WTC11 (cell line): ENCODE results near the gene GALR2. TPM values are rescaled to one million over a fixed set of nuclear protein-coding genes. Genes with fewer than 3 reads are reported as not detected.

ENCODE experiments used
- ATAC-seq: fragments of 200-7000 bp; cut with Tn5 transposase; 2 replicates; pipeline ENCODE4 v1.10.0; 2021; ENCODE audit warnings: mild to moderate bottlenecking, moderate library complexity
- CTCF ChIA-PET: fragments of 300-600 bp; sonication (Branson Sonifier 250); formaldehyde crosslinking; loops from one replicate; lab custom pipeline; 2021; ENCODE audit warnings: antibody characterized with exemption; lab: Charles Lee
- POLR2A ChIA-PET: fragments of 350-600 bp; sonication (Branson Sonifier 250); formaldehyde crosslinking; loops from one replicate; lab custom pipeline; 2021; ENCODE audit warnings: antibody characterized with exemption; lab: Charles Lee
- DNase-seq: peaks from one replicate; pipeline ENCODE4 v3.0.0; 2021; ENCODE audit warnings: low spot score
- H3K27ac Mint-ChIP-seq: 2 replicates; pipeline ENCODE4 v1.8.0; 2021; ENCODE audit warnings: mixed read lengths
- H3K27me3 Mint-ChIP-seq: 2 replicates; pipeline ENCODE4 v1.8.0; 2021; ENCODE audit warnings: low read depth, mild to moderate bottlenecking, moderate library complexity, mixed read lengths
- H3K36me3 Mint-ChIP-seq: 2 replicates; pipeline ENCODE4 v1.8.0; 2021; ENCODE audit warnings: mixed read lengths
- H3K4me1 Mint-ChIP-seq: 2 replicates; pipeline ENCODE4 v1.8.0; 2022; ENCODE audit warnings: mixed read lengths
- H3K4me3 Mint-ChIP-seq: 2 replicates; pipeline ENCODE4 v1.8.0; 2021; ENCODE audit warnings: mild to moderate bottlenecking, moderate library complexity, mixed read lengths
- H3K9me3 Mint-ChIP-seq: 2 replicates; pipeline ENCODE4 v1.8.0; 2021; ENCODE audit warnings: mixed read lengths
- ATF2 ChIP-seq: sonication (generic); formaldehyde crosslinking; IDR thresholded peaks from 2 replicates; pipeline ENCODE4 v1.8.1; 2022; ENCODE audit warnings: low read depth, missing genetic modification reagents, borderline replicate concordance
- E2F4 ChIP-seq: sonication (generic); formaldehyde crosslinking; IDR thresholded peaks from 2 replicates; pipeline ENCODE4 v1.8.1; 2022; ENCODE audit warnings: low read depth, mild to moderate bottlenecking, moderate library complexity, missing genetic modification reagents, borderline replicate concordance
- E2F5 ChIP-seq: sonication (generic); formaldehyde crosslinking; IDR thresholded peaks from 2 replicates; pipeline ENCODE4 v1.8.1; 2022; ENCODE audit warnings: mild to moderate bottlenecking, moderate library complexity, missing genetic modification reagents
- ESRRA ChIP-seq: sonication (generic); formaldehyde crosslinking; IDR thresholded peaks from 2 replicates; pipeline ENCODE4 v1.8.1; 2022; ENCODE audit warnings: mild to moderate bottlenecking, missing genetic modification reagents, borderline replicate concordance
- IRF2 ChIP-seq: sonication (generic); formaldehyde crosslinking; IDR thresholded peaks from 2 replicates; pipeline ENCODE4 v1.8.0; 2022; ENCODE audit warnings: low read depth, missing genetic modification reagents, borderline replicate concordance
- KAT7 ChIP-seq: sonication (generic); formaldehyde crosslinking; IDR thresholded peaks from 2 replicates; pipeline ENCODE4 v1.8.1; 2023; ENCODE audit warnings: missing genetic modification reagents, mild to moderate bottlenecking, borderline replicate concordance
- NFE2L1 ChIP-seq: sonication (generic); formaldehyde crosslinking; IDR thresholded peaks from 2 replicates; pipeline ENCODE4 v1.8.1; 2023; ENCODE audit warnings: missing genetic modification reagents
- PRRX2 ChIP-seq: fragments of 250-450 bp; sonication (Bioruptor Pico); IDR thresholded peaks from 2 replicates; pipeline ENCODE4 v1.8.0; 2021; ENCODE audit warnings: mild to moderate bottlenecking
- SOX15 ChIP-seq: fragments of 250-450 bp; sonication (Bioruptor Pico); IDR thresholded peaks from 2 replicates; pipeline ENCODE4 v1.9.0; 2021; ENCODE audit warnings: mild to moderate bottlenecking
- SP1 ChIP-seq: sonication (generic); formaldehyde crosslinking; conservative IDR thresholded peaks from 2 replicates; pipeline ENCODE4 v1.8.1; 2022; ENCODE audit warnings: missing genetic modification reagents
- total RNA-seq: library from RNA; stranded (reverse); gene quantifications from 3 replicates; pipeline ENCODE4 v1.2.3, GENCODE V29; 2021
- TF ChIP-seq, protein P1 (sequence below): sonication (generic); formaldehyde crosslinking; IDR thresholded peaks from 2 replicates; pipeline ENCODE4 v1.8.0; 2022; ENCODE audit warnings: mild to moderate bottlenecking, missing genetic modification reagents
- TF ChIP-seq, protein P2 (sequence below): sonication (generic); formaldehyde crosslinking; IDR thresholded peaks from 2 replicates; pipeline ENCODE4 v1.8.0; 2023; ENCODE audit warnings: missing genetic modification reagents
- TF ChIP-seq, protein P3 (sequence below): sonication (generic); formaldehyde crosslinking; IDR thresholded peaks from 2 replicates; pipeline ENCODE4 v1.8.1; 2023; ENCODE audit warnings: mild to moderate bottlenecking, missing genetic modification reagents
- TF ChIP-seq, protein P4 (sequence below): sonication (generic); formaldehyde crosslinking; IDR thresholded peaks from 2 replicates; pipeline ENCODE4 v1.8.1; 2022; ENCODE audit warnings: missing genetic modification reagents, borderline replicate concordance
- TF ChIP-seq, protein P5 (sequence below): sonication (generic); formaldehyde crosslinking; conservative IDR thresholded peaks from 2 replicates; pipeline ENCODE4 v1.8.1; 2022; ENCODE audit warnings: mild to moderate bottlenecking, missing genetic modification reagents
- TF ChIP-seq, protein P6 (sequence below): sonication (generic); formaldehyde crosslinking; IDR thresholded peaks from 2 replicates; pipeline ENCODE4 v1.8.1; 2023; ENCODE audit warnings: mild to moderate bottlenecking, moderate library complexity, missing genetic modification reagents

GALR2 gene
- total RNA-seq, 1 experiment from 2014 or later: 2.9 TPM

GRCh38 chr17:76063875-76064546 is 10.6 kb upstream of the GALR2 start (continued):
- TF ChIP-seq, protein P1, sequence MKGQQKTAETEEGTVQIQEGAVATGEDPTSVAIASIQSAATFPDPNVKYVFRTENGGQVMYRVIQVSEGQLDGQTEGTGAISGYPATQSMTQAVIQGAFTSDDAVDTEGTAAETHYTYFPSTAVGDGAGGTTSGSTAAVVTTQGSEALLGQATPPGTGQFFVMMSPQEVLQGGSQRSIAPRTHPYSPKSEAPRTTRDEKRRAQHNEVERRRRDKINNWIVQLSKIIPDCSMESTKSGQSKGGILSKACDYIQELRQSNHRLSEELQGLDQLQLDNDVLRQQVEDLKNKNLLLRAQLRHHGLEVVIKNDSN (CRISPR knock-in tag): no peak
- TF ChIP-seq IRF2 (CRISPR knock-in tag): no peak
- TF ChIP-seq E2F4: no peak
- TF ChIP-seq SP1: no peak
- TF ChIP-seq, protein P2, sequence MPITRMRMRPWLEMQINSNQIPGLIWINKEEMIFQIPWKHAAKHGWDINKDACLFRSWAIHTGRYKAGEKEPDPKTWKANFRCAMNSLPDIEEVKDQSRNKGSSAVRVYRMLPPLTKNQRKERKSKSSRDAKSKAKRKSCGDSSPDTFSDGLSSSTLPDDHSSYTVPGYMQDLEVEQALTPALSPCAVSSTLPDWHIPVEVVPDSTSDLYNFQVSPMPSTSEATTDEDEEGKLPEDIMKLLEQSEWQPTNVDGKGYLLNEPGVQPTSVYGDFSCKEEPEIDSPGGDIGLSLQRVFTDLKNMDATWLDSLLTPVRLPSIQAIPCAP (CRISPR knock-in tag): no peak
- TF ChIP-seq, protein P3, sequence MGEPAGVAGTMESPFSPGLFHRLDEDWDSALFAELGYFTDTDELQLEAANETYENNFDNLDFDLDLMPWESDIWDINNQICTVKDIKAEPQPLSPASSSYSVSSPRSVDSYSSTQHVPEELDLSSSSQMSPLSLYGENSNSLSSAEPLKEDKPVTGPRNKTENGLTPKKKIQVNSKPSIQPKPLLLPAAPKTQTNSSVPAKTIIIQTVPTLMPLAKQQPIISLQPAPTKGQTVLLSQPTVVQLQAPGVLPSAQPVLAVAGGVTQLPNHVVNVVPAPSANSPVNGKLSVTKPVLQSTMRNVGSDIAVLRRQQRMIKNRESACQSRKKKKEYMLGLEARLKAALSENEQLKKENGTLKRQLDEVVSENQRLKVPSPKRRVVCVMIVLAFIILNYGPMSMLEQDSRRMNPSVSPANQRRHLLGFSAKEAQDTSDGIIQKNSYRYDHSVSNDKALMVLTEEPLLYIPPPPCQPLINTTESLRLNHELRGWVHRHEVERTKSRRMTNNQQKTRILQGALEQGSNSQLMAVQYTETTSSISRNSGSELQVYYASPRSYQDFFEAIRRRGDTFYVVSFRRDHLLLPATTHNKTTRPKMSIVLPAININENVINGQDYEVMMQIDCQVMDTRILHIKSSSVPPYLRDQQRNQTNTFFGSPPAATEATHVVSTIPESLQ: no peak
- no peak for TF ChIP-seq KAT7

GRCh38 chr17:76065775-76066174 is 8.8 kb upstream of the GALR2 start:
- CTCF ChIA-PET: interaction anchor here (1.2 to 1.7 kb wide), 2 partner anchors 10 to 51 kb away, joined by 3 to 7 read pairs; no protein-coding TSS in a partner anchor
- Mint-ChIP-seq H3K27me3 (no peaks in the 10 kb centered on the region), H3K4me3 (no peak overlapping the region), H3K9me3 (no peaks in the 10 kb centered on the region), H3K27ac (no peak overlapping the region), H3K36me3 (peaks cover 54% of the 10 kb centered on the region), H3K4me1 (no peaks in the 10 kb centered on the region)
- ATAC-seq (no peak), DNase-seq (no peak)
- POLR2A ChIA-PET: no interaction called here
- TF ChIP-seq PRRX2 (no peak), E2F5 (CRISPR knock-in tag) (no peak), SOX15 (CRISPR knock-in tag) (no peak)
- TF ChIP-seq, protein P4, sequence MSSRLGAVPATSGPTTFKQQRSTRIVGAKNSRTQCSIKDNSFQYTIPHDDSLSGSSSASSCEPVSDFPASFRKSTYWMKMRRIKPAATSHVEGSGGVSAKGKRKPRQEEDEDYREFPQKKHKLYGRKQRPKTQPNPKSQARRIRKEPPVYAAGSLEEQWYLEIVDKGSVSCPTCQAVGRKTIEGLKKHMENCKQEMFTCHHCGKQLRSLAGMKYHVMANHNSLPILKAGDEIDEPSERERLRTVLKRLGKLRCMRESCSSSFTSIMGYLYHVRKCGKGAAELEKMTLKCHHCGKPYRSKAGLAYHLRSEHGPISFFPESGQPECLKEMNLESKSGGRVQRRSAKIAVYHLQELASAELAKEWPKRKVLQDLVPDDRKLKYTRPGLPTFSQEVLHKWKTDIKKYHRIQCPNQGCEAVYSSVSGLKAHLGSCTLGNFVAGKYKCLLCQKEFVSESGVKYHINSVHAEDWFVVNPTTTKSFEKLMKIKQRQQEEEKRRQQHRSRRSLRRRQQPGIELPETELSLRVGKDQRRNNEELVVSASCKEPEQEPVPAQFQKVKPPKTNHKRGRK (CRISPR knock-in tag): no peak

DNA sequence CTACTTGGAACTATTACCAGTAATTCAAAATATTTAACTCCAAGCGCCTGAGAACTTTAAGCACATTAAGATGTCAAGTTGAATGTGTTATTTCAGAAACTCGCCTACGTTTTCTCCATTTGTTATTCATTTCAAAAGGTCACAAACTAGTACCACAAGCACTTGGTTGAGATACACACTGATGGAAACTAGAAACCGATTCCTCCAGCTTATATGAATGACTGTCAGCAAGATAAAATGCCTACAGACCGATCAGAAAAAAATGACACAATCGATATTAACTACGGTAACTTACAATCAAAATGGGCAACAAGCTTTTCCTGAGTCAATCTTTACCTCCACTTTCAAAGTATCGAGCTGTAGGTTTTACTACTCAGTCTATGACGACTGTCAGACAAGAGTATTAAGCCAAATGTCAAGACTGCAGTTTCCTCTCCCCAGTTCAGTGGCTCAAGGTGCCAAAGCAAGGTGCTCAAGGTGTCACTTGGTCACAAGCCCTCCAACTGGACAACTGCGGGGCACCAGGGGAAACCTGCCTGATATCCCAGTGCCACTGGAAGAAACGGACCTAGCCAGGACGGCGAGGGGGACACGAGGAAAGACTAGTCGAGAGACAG is 2.9 kb upstream of the GALR2 start:
- TF ChIP-seq ESRRA (no peak), NFE2L1 (CRISPR knock-in tag) (no peak), ATF2 (CRISPR knock-in tag) (no peak)
- TF ChIP-seq, protein P5, sequence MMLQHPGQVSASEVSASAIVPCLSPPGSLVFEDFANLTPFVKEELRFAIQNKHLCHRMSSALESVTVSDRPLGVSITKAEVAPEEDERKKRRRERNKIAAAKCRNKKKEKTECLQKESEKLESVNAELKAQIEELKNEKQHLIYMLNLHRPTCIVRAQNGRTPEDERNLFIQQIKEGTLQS (CRISPR knock-in tag): no peak
- TF ChIP-seq, protein P6, sequence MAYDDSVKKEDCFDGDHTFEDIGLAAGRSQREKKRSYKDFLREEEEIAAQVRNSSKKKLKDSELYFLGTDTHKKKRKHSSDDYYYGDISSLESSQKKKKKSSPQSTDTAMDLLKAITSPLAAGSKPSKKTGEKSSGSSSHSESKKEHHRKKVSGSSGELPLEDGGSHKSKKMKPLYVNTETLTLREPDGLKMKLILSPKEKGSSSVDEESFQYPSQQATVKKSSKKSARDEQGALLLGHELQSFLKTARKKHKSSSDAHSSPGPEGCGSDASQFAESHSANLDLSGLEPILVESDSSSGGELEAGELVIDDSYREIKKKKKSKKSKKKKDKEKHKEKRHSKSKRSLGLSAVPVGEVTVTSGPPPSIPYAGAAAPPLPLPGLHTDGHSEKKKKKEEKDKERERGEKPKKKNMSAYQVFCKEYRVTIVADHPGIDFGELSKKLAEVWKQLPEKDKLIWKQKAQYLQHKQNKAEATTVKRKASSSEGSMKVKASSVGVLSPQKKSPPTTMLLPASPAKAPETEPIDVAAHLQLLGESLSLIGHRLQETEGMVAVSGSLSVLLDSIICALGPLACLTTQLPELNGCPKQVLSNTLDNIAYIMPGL (CRISPR knock-in tag): 0 out of 2 replicates have a peak, but pooled peaks have one; percentile 7
- DNase-seq (no peak), ATAC-seq (no peak)
- Mint-ChIP-seq H3K4me1 (peaks cover 26% of the 10 kb centered on the region), H3K27me3 (peaks cover 34% of the 10 kb centered on the region), H3K27ac (peak overlapping the region; percentile 89), H3K4me3 (peak overlapping the region; percentile 97), H3K9me3 (no peaks in the 10 kb centered on the region), H3K36me3 (peaks cover 11% of the 10 kb centered on the region; the same call in 1 of the 2 replicates)
- ChIA-PET POLR2A (interaction anchor here (0.7 to 1.0 kb wide), 2 partner anchors 18 to 63 kb away, joined by 3 read pairs; no protein-coding TSS in a partner anchor), CTCF (interaction anchor here (1.0 to 2.7 kb wide), 4 partner anchors 58 to 208 kb away, joined by 3 to 14 read pairs (median 4); no protein-coding TSS in a partner anchor)
